GM10266 (cell line): ENCODE data around the gene RNF135.

Experiments
- DNase-seq: peaks from one replicate; pipeline ENCODE4 v3.0.0; 2012; ENCODE audit errors: extremely low spot score
- TF ChIP-seq, protein P1 (sequence below): IDR thresholded peaks from 2 replicates; pipeline ENCODE4 v1.5.1; 2012; ENCODE audit warnings: mild to moderate bottlenecking, low read depth; ENCODE audit not compliant: control insufficient read depth, insufficient read depth; ENCODE audit errors: missing control alignments

The RNF135 gene

GRCh38 chr17:30970831-30971567 is at the start of gene RNF135:
RNF135 (plus strand) TSS chr17:30971039; CDS start chr17:30971074, 35 bp downstream.
- peak; percentile 88 for DNase-seq
- TF ChIP-seq, protein P1, sequence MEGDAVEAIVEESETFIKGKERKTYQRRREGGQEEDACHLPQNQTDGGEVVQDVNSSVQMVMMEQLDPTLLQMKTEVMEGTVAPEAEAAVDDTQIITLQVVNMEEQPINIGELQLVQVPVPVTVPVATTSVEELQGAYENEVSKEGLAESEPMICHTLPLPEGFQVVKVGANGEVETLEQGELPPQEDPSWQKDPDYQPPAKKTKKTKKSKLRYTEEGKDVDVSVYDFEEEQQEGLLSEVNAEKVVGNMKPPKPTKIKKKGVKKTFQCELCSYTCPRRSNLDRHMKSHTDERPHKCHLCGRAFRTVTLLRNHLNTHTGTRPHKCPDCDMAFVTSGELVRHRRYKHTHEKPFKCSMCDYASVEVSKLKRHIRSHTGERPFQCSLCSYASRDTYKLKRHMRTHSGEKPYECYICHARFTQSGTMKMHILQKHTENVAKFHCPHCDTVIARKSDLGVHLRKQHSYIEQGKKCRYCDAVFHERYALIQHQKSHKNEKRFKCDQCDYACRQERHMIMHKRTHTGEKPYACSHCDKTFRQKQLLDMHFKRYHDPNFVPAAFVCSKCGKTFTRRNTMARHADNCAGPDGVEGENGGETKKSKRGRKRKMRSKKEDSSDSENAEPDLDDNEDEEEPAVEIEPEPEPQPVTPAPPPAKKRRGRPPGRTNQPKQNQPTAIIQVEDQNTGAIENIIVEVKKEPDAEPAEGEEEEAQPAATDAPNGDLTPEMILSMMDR: peak; percentile 1

GRCh38 chr17:30921544-30922196 is 49.2 kb upstream of the RNF135 start, which contains the start of gene ADAP2:
ADAP2 (plus strand) TSS chr17:30921945; CDS start chr17:30922015, 70 bp downstream.
- DNase-seq: peak; percentile 70
- TF ChIP-seq, protein P1: no peak

DNA sequence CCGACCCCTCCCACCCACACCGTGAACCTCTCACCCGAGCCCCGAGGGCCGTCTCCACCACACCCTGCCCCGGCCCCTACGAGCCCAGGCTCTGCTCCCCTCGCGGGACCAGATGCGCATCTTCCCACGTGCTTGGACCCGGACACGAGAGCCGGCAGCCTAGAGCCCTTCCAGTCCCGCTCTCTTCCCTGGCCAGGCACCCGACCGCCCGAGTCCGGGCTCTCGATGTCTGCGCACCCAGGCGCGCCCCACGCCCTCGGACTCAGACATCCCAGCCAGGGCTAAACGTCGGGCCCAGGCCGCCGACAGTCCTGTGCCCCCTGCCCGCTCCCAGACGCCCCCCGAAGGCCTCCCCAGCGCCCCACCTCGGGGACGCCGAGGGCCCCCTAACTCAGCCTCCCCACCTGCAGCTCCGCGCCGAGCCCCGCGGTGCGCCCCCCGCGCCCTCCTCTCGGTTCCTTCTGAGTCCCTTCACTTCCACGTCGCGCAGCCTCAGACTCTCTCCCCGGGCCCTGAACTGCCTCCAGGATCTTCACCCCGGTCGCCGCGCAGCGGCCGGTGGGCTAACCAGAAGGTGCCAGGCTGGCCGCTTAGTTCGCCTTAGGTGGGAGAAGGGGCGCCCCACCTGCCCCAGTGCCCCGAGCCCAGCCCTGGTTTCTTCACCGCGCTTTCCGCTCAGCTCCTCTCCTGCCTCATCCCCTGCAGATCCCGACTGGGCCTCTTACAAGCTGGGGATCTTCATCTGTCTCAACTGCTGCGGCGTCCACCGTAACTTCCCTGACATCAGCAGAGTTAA is 48.4 kb upstream of the RNF135 start:
- TF ChIP-seq, protein P1: no peak
- DNase-seq: peak; percentile 58

GRCh38 chr17:30924341-30924740 is 46.5 kb upstream of the RNF135 start:
- TF ChIP-seq, protein P1: no peak
- no peak for DNase-seq

DNA sequence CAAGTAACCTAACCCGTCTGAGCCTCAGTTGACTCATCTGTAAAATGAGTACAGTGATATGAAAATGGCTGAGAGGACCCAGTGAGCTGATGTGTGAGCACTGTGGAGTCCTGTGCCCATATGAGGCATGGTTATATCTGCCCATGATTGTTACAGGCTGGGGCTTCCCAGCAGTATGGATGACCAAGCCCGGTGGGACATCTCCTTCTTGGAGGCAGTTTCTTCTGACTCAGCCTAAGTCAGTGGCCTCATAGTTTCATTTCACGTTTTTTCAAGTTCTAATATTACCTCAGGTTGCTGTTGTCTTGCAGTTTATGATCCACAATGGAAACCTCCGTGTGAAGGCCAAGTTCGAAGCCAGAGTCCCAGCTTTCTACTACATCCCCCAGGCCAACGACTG is 44.3 kb upstream of the RNF135 start:
- TF ChIP-seq, protein P1: no peak
- DNase-seq: peak; percentile 55

DNA sequence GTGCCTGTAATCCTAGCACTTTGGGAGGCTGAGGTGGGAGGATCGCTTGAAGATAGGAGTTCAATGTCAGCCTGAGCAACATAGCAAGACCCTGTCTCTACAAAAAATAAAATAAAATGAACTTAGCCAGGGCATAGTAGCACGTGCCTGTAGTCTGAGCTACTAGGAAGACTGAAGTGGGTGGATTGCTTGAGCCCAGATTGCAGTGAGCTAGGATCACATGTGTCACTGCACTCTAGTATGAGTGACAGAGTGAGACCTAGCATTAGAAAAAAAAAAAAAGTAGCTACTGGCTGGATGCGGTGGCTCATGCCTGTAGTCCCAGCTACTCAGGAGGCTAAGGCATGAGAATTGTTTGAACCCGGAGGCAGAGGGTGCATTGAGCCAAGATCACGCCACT is 43.1 kb upstream of the RNF135 start:
- TF ChIP-seq, protein P1: no peak
- DNase-seq: no peak
